Peyer's patch (tissue), 4 donors: ENCODE results near the gene CENPA. TPM values are rescaled to one million over a fixed set of nuclear protein-coding genes. Genes with fewer than 3 reads are reported as not detected.
A peak's percentile ranks its signal among the peaks of the same experiment; 100 is the strongest.
"Not testable (repeated sequence)": the region's sequence is repeated elsewhere in the genome, so short reads cannot be mapped to it uniquely, and the experiment has no call there.

ENCODE experiments used
- DNase-seq, 3 donors: peaks; one replicate each; pipeline ENCODE4 v3.0.0-alpha.2; 2017 to 2019
- H3K27ac ChIP-seq, 4 donors: fragments of 200-600 bp; sonication (generic); one replicate each; pipeline ENCODE4 v1.5.1; 2016 to 2019
- H3K27me3 ChIP-seq, 2 donors: fragments of 200-600 bp; sonication (generic); one replicate each; pipeline ENCODE4 v1.5.1; 2019
- H3K36me3 ChIP-seq, 3 donors: fragments of 200-600 bp; sonication (generic); one replicate each; pipeline ENCODE4 v1.5.1; 2016 to 2019
- H3K4me1 ChIP-seq, 4 donors: fragments of 200-600 bp; sonication (generic); one replicate each; pipeline ENCODE4 v1.5.1; 2016 to 2019
- H3K4me3 ChIP-seq, 4 donors: fragments of 200-600 bp; sonication (generic); 1 replicate in 3 of 4; 2 replicates in 1 of 4; pipeline ENCODE4 v1.5.1; 2016 to 2019; ENCODE audit warnings: mild to moderate bottlenecking in 1 of 4
- H3K9me3 ChIP-seq, 4 donors: fragments of 200-600 bp; sonication (generic); one replicate each; pipeline ENCODE4 v1.5.1; 2016 to 2019; ENCODE audit warnings: mild to moderate bottlenecking in 1 of 4
- CTCF ChIP-seq, 6 experiments: fragments of 450-650 bp in 4 of 6; fragments of 200-600 bp in 2 of 6; sonication (generic) in 1 of 6; IDR thresholded peaks; one replicate each; pipeline ENCODE4 v1.5.1; 2017 to 2019; ENCODE audit warnings: antibody characterized with exemption in 6 of 6, mild to moderate bottlenecking in 3 of 6, moderate library complexity in 1 of 6
- POLR2A ChIP-seq, 2 donors: fragments of 450-650 bp; IDR thresholded peaks; one replicate each; pipeline ENCODE4 v1.5.1; 2017; ENCODE audit warnings: antibody characterized with exemption in 2 of 2, mild to moderate bottlenecking in 2 of 2, moderate library complexity in 2 of 2
- total RNA-seq, 4 donors: library from RNA; depleted of rRNA; stranded (reverse); fragments of >200 nt; gene quantifications; one replicate each; pipeline ENCODE4 v1.1.0, GENCODE V29; 2016

The CENPA gene
- total RNA-seq, 4 donors from 2014 or later: 1.6 to 2.1 TPM; not detected in 2

GRCh38 chr2:26782876-26783704 is 2.8 kb upstream of the CENPA start:
- H3K36me3 ChIP-seq: peaks cover 0 to 25% (median 0%) of the 10 kb centered on the region in 3 donors
- DNase-seq: no peak
- H3K9me3 ChIP-seq: no peaks in the 10 kb centered on the region
- H3K4me1 ChIP-seq: no peaks in the 10 kb centered on the region
- no peak for TF ChIP-seq POLR2A (IDR thresholded peaks at IDR 0.05)
- no peak for TF ChIP-seq CTCF (IDR thresholded peaks at IDR 0.05)
- H3K27me3 ChIP-seq: no peaks in the 10 kb centered on the region
- peak overlapping the region in 1 of 4 donors; percentile 5 for H3K27ac ChIP-seq
- no peak overlapping the region for H3K4me3 ChIP-seq

GRCh38 chr2:26784570-26785234 is 1.2 kb upstream of the CENPA start:
- no peaks in the 10 kb centered on the region for H3K4me1 ChIP-seq
- no peak for DNase-seq
- no peaks in the 10 kb centered on the region for H3K27me3 ChIP-seq
- no peaks in the 10 kb centered on the region for H3K9me3 ChIP-seq
- H3K27ac ChIP-seq: no peak overlapping the region
- peak overlapping the region in 2 of 4 donors; percentile 72 to 74 for H3K4me3 ChIP-seq
- H3K36me3 ChIP-seq: peaks cover 0 to 14% (median 0%) of the 10 kb centered on the region in 3 donors
- no peak for TF ChIP-seq POLR2A (IDR thresholded peaks at IDR 0.05)
- TF ChIP-seq CTCF (IDR thresholded peaks at IDR 0.05): no peak

GRCh38 chr2:26786207-26787028 is 562 bp downstream of the CENPA start:
- Histone ChIP-seq H3K4me1 (no peaks in the 10 kb centered on the region), H3K9me3 (no peaks in the 10 kb centered on the region), H3K36me3 (no peaks in the 10 kb centered on the region), H3K27ac (no peak overlapping the region), H3K4me3 (peak overlapping the region; percentile 61 to 74 (median 71)), H3K27me3 (no peaks in the 10 kb centered on the region)
- TF ChIP-seq POLR2A (IDR thresholded peaks at IDR 0.05): no peak
- no peak for TF ChIP-seq CTCF (IDR thresholded peaks at IDR 0.05)
- DNase-seq: no peak

- DNase-seq: no peak
- no peaks in the 10 kb centered on the region for H3K4me1 ChIP-seq
- H3K4me3 ChIP-seq: no peak overlapping the region
- no peaks in the 10 kb centered on the region for H3K27me3 ChIP-seq
- TF ChIP-seq CTCF (IDR thresholded peaks at IDR 0.05): no peak
- TF ChIP-seq POLR2A (IDR thresholded peaks at IDR 0.05): no peak
- no peak overlapping the region for H3K27ac ChIP-seq
- H3K9me3 ChIP-seq: no peaks in the 10 kb centered on the region
- H3K36me3 ChIP-seq: no peaks in the 10 kb centered on the region
Measured at GRCh38 chr2:26792720-26793119, 6.9 kb downstream of the CENPA start.

GRCh38 chr2:26793518-26793917 is 7.7 kb downstream of the CENPA start:
- Histone ChIP-seq H3K4me1 (no peaks in the 10 kb centered on the region), H3K36me3 (no peaks in the 10 kb centered on the region), H3K27me3 (no peaks in the 10 kb centered on the region), H3K27ac (no peak overlapping the region), H3K4me3 (no peak overlapping the region), H3K9me3 (no peaks in the 10 kb centered on the region)
- DNase-seq: no peak
- TF ChIP-seq CTCF (IDR thresholded peaks at IDR 0.05) (no peak), POLR2A (IDR thresholded peaks at IDR 0.05) (no peak)

- not testable (repeated sequence) for H3K27me3 ChIP-seq, H3K36me3 ChIP-seq, DNase-seq, H3K4me1 ChIP-seq, H3K9me3 ChIP-seq, H3K4me3 ChIP-seq, H3K27ac ChIP-seq
Measured at GRCh38 chr2:26795135-26795534, 9.3 kb downstream of the CENPA start.
